WTC11 (cell line): ENCODE measurements around the gene TRPC4AP. TPM values are rescaled to one million over a fixed set of nuclear protein-coding genes. Genes with fewer than 3 reads are reported as not detected.

Experiments used
- ATAC-seq: fragments of 200-7000 bp; cut with Tn5 transposase; 2 replicates; pipeline ENCODE4 v1.10.0; 2021; ENCODE audit warnings: mild to moderate bottlenecking, moderate library complexity
- Bru-seq: library from RNA; stranded (reverse); fragments of 400-500 nt; gene quantifications from one replicate; lab custom pipeline; 2021; lab: Mats Ljungman, UMichigan
- CTCF ChIA-PET: fragments of 300-600 bp; sonication (Branson Sonifier 250); formaldehyde crosslinking; loops from one replicate; lab custom pipeline; 2021; ENCODE audit warnings: antibody characterized with exemption; lab: Charles Lee
- POLR2A ChIA-PET: fragments of 350-600 bp; sonication (Branson Sonifier 250); formaldehyde crosslinking; loops from one replicate; lab custom pipeline; 2021; ENCODE audit warnings: antibody characterized with exemption; lab: Charles Lee
- DNase-seq: peaks from one replicate; pipeline ENCODE4 v3.0.0; 2021; ENCODE audit warnings: low spot score
- H3K27ac Mint-ChIP-seq: 2 replicates; pipeline ENCODE4 v1.8.0; 2021; ENCODE audit warnings: mixed read lengths
- H3K27me3 Mint-ChIP-seq: 2 replicates; pipeline ENCODE4 v1.8.0; 2021; ENCODE audit warnings: low read depth, mild to moderate bottlenecking, moderate library complexity, mixed read lengths
- H3K36me3 Mint-ChIP-seq: 2 replicates; pipeline ENCODE4 v1.8.0; 2021; ENCODE audit warnings: mixed read lengths
- H3K4me1 Mint-ChIP-seq: 2 replicates; pipeline ENCODE4 v1.8.0; 2022; ENCODE audit warnings: mixed read lengths
- H3K4me3 Mint-ChIP-seq: 2 replicates; pipeline ENCODE4 v1.8.0; 2021; ENCODE audit warnings: mild to moderate bottlenecking, moderate library complexity, mixed read lengths
- H3K9me3 Mint-ChIP-seq: 2 replicates; pipeline ENCODE4 v1.8.0; 2021; ENCODE audit warnings: mixed read lengths
- ATF1 ChIP-seq: sonication (generic); formaldehyde crosslinking; IDR thresholded peaks from 2 replicates; pipeline ENCODE4 v1.8.1; 2023; ENCODE audit warnings: mild to moderate bottlenecking, moderate library complexity, missing genetic modification reagents
- HMGA2 ChIP-seq: fragments of 250-450 bp; sonication (Bioruptor Pico); IDR thresholded peaks from 2 replicates; pipeline ENCODE4 v1.4.0; 2021; ENCODE audit warnings: mild to moderate bottlenecking, moderate library complexity
- JAZF1 ChIP-seq: fragments of 250-450 bp; sonication (Bioruptor Pico); IDR thresholded peaks from 2 replicates; pipeline ENCODE4 v1.9.0; 2021; ENCODE audit warnings: moderate library complexity, mild to moderate bottlenecking, inconsistent platforms
- NR1H2 ChIP-seq: sonication (generic); formaldehyde crosslinking; IDR thresholded peaks from 2 replicates; pipeline ENCODE4 v1.9.0; 2021; ENCODE audit warnings: mild to moderate bottlenecking, moderate library complexity, missing genetic modification reagents
- NR3C1 ChIP-seq: sonication (generic); formaldehyde crosslinking; conservative IDR thresholded peaks from 2 replicates; pipeline ENCODE4 v1.8.1; 2023; ENCODE audit warnings: low read depth, mild to moderate bottlenecking, missing genetic modification reagents
- RELA ChIP-seq: sonication (generic); formaldehyde crosslinking; IDR thresholded peaks from 2 replicates; pipeline ENCODE4 v1.8.1; 2022; ENCODE audit warnings: missing genetic modification reagents, mild to moderate bottlenecking, borderline replicate concordance
- RORB ChIP-seq: fragments of 250-450 bp; sonication (Bioruptor Pico); IDR thresholded peaks from 2 replicates; pipeline ENCODE4 v1.9.0; 2021; ENCODE audit warnings: mild to moderate bottlenecking
- SOX15 ChIP-seq: fragments of 250-450 bp; sonication (Bioruptor Pico); IDR thresholded peaks from 2 replicates; pipeline ENCODE4 v1.9.0; 2021; ENCODE audit warnings: mild to moderate bottlenecking
- ZNF671 ChIP-seq: fragments of 250-450 bp; sonication (Bioruptor Pico); IDR thresholded peaks from 2 replicates; pipeline ENCODE4 v1.8.0; 2021; ENCODE audit warnings: mild to moderate bottlenecking
- long read RNA-seq, 3 experiments: library from RNA in 1 of 3; library from capped mRNA in 1 of 3; library from polyadenylated mRNA in 1 of 3; unstranded in 2 of 3; stranded (forward) in 1 of 3; transcript quantifications; one replicate each; pipeline ENCODE4 v2.0.0, GENCODE V29; 2021
- total RNA-seq: library from RNA; stranded (reverse); gene quantifications from 3 replicates; pipeline ENCODE4 v1.2.3, GENCODE V29; 2021
- TF ChIP-seq, protein P1 (sequence below): sonication (generic); formaldehyde crosslinking; IDR thresholded peaks from 2 replicates; pipeline ENCODE4 v1.8.1; 2023; ENCODE audit warnings: mild to moderate bottlenecking, missing genetic modification reagents, moderate library complexity
- TF ChIP-seq, protein P2 (sequence below): sonication (generic); formaldehyde crosslinking; IDR thresholded peaks from 2 replicates; pipeline ENCODE4 v1.8.1; 2023; ENCODE audit warnings: mild to moderate bottlenecking, missing genetic modification reagents
- TF ChIP-seq, protein P3 (sequence below): fragments of 250-450 bp; sonication (Bioruptor Pico); IDR thresholded peaks from 2 replicates; pipeline ENCODE4 v1.8.0; 2021; ENCODE audit warnings: mild to moderate bottlenecking
- TF ChIP-seq, protein P4 (sequence below): fragments of 250-450 bp; sonication (Bioruptor Pico); IDR thresholded peaks from 2 replicates; pipeline ENCODE4 v1.9.0; 2021; ENCODE audit warnings: mild to moderate bottlenecking
- TF ChIP-seq, protein P5 (sequence below): fragments of 250-450 bp; sonication (Bioruptor Pico); IDR thresholded peaks from 2 replicates; pipeline ENCODE4 v1.9.0; 2021; ENCODE audit warnings: moderate library complexity, mild to moderate bottlenecking, inconsistent platforms, borderline replicate concordance
- TF ChIP-seq, protein P6 (sequence below): sonication (generic); formaldehyde crosslinking; IDR thresholded peaks from 2 replicates; pipeline ENCODE4 v1.8.0; 2023; ENCODE audit warnings: mild to moderate bottlenecking, missing genetic modification reagents
- TF ChIP-seq, protein P7 (sequence below): sonication (generic); formaldehyde crosslinking; IDR thresholded peaks from 2 replicates; pipeline ENCODE4 v1.8.1; 2022; ENCODE audit warnings: missing genetic modification reagents, borderline replicate concordance
- TF ChIP-seq, protein P8 (sequence below): sonication (generic); formaldehyde crosslinking; IDR thresholded peaks from 2 replicates; pipeline ENCODE4 v1.8.1; 2023; ENCODE audit warnings: mild to moderate bottlenecking, missing genetic modification reagents

The TRPC4AP gene, protein sequence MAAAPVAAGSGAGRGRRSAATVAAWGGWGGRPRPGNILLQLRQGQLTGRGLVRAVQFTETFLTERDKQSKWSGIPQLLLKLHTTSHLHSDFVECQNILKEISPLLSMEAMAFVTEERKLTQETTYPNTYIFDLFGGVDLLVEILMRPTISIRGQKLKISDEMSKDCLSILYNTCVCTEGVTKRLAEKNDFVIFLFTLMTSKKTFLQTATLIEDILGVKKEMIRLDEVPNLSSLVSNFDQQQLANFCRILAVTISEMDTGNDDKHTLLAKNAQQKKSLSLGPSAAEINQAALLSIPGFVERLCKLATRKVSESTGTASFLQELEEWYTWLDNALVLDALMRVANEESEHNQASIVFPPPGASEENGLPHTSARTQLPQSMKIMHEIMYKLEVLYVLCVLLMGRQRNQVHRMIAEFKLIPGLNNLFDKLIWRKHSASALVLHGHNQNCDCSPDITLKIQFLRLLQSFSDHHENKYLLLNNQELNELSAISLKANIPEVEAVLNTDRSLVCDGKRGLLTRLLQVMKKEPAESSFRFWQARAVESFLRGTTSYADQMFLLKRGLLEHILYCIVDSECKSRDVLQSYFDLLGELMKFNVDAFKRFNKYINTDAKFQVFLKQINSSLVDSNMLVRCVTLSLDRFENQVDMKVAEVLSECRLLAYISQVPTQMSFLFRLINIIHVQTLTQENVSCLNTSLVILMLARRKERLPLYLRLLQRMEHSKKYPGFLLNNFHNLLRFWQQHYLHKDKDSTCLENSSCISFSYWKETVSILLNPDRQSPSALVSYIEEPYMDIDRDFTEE
- total RNA-seq (62.7 to 73.8 TPM (median 68.0 TPM) in 3 replicates), Bru-seq, nascent RNA (percentile 82 among the genes with signal in this experiment)
- long read RNA-seq, experiment 1, transcript TRPC4AP-202 (19 exons, 3,138 nt), result minor isoform, 196 of 699 reads
- long read RNA-seq, experiment 1, transcript TRPC4AP-201 (19 exons, 3,226 nt), result major isoform, 298 of 699 reads
- long read RNA-seq, experiment 1, partial matches to known transcripts, result 75 of 699 reads
- long read RNA-seq, experiment 1, other reads (novel, unspliced or antisense), result 130 of 699 reads
- long read RNA-seq, experiment 2, transcript TRPC4AP-202 (19 exons, 3,138 nt), result minor isoform, 12 of 79 reads
- long read RNA-seq, experiment 2, transcript TRPC4AP-201 (19 exons, 3,226 nt), result major isoform, 16 of 79 reads
- long read RNA-seq, experiment 2, partial matches to known transcripts, result 18 of 79 reads
- long read RNA-seq, experiment 2, other reads (novel, unspliced or antisense), result 33 of 79 reads
- long read RNA-seq, experiment 3, partial matches to known transcripts, result 3 of 3 reads
- long read RNA-seq, experiment 3, other reads (novel, unspliced or antisense), result 0 of 3 reads

DNA sequence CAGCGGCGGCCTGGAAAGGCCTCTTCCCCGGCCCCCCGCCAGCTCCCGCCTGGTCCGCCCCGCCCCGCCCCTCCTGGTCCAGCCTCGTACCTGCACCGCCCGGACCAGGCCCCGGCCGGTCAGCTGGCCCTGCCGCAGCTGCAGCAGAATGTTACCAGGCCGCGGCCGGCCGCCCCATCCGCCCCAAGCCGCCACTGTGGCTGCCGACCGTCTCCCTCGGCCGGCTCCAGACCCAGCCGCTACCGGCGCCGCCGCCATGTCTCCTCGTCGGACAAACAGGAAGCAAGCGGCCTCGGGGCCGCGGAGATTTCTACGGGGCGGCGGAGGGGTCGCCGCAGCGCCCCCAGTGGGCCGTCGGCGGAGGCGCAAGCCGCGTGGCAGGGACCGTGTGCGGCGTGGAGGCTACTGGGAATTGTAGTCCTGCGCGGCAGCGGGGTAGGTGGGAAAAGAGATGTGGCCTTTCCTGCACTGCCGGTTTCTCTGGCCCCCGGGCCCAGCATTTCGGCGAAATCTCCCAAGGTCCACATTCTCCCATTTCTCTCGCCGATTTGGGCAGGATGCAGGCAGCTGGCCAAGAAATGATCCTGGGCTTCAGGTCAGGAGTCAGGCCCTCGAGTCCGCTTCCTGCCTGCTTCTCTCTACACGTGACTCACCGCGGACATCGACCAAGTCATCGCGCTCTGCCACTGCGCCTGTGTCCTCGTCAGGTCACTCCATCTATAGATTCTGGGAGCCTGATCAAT is at the start of gene TRPC4AP:
Gene TRPC4AP, minus strand, starts transcription at position 284 of the 743 bp plus-strand sequence. Its CDS starts 26 bp downstream, at position 258.
- peak; percentile 90 for ATAC-seq
- Mint-ChIP-seq H3K9me3 (peaks cover under 1% of the 10 kb centered on the region; the same call in 1 of the 2 replicates), H3K4me1 (peaks cover 31% of the 10 kb centered on the region), H3K4me3 (peak within 1 kb of the TSS; percentile 89), H3K27ac (peak within 1 kb of the TSS; percentile 97), H3K36me3 (peaks cover 4% of the 10 kb centered on the region), H3K27me3 (peaks cover 8% of the 10 kb centered on the region; the same call in 1 of the 2 replicates)
- POLR2A ChIA-PET, result interaction anchor here (0.6 to 1.1 kb wide), 3 partner anchors 41 to 177 kb away, joined by 3 to 11 read pairs (median 4); partner anchors contain the start of gene EDEM2
- CTCF ChIA-PET, result interaction anchor here (0.6 to 1.4 kb wide), 15 partner anchors 13 to 362 kb away, joined by 3 to 4 read pairs (median 3); partner anchors contain the start of gene EDEM2
- peak; percentile 88 for DNase-seq
- TF ChIP-seq ZNF671 (CRISPR knock-in tag) (no peak), JAZF1 (CRISPR knock-in tag) (no peak), HMGA2 (CRISPR knock-in tag) (no peak), NR3C1 (CRISPR knock-in tag) (no peak), RORB (CRISPR knock-in tag) (no peak), RELA (CRISPR knock-in tag) (peak; percentile 87; the same call in 1 of the 2 replicates), SOX15 (no peak), NR1H2 (CRISPR knock-in tag) (no peak), ATF1 (CRISPR knock-in tag) (no peak)
- TF ChIP-seq, protein P1, sequence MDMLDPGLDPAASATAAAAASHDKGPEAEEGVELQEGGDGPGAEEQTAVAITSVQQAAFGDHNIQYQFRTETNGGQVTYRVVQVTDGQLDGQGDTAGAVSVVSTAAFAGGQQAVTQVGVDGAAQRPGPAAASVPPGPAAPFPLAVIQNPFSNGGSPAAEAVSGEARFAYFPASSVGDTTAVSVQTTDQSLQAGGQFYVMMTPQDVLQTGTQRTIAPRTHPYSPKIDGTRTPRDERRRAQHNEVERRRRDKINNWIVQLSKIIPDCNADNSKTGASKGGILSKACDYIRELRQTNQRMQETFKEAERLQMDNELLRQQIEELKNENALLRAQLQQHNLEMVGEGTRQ (CRISPR knock-in tag), result peak; percentile 72
- TF ChIP-seq, protein P2, sequence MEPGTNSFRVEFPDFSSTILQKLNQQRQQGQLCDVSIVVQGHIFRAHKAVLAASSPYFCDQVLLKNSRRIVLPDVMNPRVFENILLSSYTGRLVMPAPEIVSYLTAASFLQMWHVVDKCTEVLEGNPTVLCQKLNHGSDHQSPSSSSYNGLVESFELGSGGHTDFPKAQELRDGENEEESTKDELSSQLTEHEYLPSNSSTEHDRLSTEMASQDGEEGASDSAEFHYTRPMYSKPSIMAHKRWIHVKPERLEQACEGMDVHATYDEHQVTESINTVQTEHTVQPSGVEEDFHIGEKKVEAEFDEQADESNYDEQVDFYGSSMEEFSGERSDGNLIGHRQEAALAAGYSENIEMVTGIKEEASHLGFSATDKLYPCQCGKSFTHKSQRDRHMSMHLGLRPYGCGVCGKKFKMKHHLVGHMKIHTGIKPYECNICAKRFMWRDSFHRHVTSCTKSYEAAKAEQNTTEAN (CRISPR knock-in tag), result peak; percentile 73; the same call in 1 of the 2 replicates
- TF ChIP-seq, protein P3, sequence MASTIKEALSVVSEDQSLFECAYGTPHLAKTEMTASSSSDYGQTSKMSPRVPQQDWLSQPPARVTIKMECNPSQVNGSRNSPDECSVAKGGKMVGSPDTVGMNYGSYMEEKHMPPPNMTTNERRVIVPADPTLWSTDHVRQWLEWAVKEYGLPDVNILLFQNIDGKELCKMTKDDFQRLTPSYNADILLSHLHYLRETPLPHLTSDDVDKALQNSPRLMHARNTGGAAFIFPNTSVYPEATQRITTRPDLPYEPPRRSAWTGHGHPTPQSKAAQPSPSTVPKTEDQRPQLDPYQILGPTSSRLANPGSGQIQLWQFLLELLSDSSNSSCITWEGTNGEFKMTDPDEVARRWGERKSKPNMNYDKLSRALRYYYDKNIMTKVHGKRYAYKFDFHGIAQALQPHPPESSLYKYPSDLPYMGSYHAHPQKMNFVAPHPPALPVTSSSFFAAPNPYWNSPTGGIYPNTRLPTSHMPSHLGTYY (CRISPR knock-in tag), result no peak
- TF ChIP-seq, protein P4, sequence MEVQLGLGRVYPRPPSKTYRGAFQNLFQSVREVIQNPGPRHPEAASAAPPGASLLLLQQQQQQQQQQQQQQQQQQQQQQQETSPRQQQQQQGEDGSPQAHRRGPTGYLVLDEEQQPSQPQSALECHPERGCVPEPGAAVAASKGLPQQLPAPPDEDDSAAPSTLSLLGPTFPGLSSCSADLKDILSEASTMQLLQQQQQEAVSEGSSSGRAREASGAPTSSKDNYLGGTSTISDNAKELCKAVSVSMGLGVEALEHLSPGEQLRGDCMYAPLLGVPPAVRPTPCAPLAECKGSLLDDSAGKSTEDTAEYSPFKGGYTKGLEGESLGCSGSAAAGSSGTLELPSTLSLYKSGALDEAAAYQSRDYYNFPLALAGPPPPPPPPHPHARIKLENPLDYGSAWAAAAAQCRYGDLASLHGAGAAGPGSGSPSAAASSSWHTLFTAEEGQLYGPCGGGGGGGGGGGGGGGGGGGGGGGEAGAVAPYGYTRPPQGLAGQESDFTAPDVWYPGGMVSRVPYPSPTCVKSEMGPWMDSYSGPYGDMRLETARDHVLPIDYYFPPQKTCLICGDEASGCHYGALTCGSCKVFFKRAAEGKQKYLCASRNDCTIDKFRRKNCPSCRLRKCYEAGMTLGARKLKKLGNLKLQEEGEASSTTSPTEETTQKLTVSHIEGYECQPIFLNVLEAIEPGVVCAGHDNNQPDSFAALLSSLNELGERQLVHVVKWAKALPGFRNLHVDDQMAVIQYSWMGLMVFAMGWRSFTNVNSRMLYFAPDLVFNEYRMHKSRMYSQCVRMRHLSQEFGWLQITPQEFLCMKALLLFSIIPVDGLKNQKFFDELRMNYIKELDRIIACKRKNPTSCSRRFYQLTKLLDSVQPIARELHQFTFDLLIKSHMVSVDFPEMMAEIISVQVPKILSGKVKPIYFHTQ (CRISPR knock-in tag), result no peak
- TF ChIP-seq, protein P5, sequence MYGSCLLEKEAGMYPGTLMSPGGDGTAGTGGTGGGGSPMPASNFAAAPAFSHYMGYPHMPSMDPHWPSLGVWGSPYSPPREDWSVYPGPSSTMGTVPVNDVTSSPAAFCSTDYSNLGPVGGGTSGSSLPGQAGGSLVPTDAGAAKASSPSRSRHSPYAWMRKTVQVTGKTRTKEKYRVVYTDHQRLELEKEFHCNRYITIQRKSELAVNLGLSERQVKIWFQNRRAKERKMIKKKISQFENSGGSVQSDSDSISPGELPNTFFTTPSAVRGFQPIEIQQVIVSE (CRISPR knock-in tag), result no peak
- TF ChIP-seq, protein P6, sequence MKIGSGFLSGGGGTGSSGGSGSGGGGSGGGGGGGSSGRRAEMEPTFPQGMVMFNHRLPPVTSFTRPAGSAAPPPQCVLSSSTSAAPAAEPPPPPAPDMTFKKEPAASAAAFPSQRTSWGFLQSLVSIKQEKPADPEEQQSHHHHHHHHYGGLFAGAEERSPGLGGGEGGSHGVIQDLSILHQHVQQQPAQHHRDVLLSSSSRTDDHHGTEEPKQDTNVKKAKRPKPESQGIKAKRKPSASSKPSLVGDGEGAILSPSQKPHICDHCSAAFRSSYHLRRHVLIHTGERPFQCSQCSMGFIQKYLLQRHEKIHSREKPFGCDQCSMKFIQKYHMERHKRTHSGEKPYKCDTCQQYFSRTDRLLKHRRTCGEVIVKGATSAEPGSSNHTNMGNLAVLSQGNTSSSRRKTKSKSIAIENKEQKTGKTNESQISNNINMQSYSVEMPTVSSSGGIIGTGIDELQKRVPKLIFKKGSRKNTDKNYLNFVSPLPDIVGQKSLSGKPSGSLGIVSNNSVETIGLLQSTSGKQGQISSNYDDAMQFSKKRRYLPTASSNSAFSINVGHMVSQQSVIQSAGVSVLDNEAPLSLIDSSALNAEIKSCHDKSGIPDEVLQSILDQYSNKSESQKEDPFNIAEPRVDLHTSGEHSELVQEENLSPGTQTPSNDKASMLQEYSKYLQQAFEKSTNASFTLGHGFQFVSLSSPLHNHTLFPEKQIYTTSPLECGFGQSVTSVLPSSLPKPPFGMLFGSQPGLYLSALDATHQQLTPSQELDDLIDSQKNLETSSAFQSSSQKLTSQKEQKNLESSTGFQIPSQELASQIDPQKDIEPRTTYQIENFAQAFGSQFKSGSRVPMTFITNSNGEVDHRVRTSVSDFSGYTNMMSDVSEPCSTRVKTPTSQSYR, result no peak
- TF ChIP-seq, protein P7, sequence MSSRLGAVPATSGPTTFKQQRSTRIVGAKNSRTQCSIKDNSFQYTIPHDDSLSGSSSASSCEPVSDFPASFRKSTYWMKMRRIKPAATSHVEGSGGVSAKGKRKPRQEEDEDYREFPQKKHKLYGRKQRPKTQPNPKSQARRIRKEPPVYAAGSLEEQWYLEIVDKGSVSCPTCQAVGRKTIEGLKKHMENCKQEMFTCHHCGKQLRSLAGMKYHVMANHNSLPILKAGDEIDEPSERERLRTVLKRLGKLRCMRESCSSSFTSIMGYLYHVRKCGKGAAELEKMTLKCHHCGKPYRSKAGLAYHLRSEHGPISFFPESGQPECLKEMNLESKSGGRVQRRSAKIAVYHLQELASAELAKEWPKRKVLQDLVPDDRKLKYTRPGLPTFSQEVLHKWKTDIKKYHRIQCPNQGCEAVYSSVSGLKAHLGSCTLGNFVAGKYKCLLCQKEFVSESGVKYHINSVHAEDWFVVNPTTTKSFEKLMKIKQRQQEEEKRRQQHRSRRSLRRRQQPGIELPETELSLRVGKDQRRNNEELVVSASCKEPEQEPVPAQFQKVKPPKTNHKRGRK (CRISPR knock-in tag), result no peak
- TF ChIP-seq, protein P8, sequence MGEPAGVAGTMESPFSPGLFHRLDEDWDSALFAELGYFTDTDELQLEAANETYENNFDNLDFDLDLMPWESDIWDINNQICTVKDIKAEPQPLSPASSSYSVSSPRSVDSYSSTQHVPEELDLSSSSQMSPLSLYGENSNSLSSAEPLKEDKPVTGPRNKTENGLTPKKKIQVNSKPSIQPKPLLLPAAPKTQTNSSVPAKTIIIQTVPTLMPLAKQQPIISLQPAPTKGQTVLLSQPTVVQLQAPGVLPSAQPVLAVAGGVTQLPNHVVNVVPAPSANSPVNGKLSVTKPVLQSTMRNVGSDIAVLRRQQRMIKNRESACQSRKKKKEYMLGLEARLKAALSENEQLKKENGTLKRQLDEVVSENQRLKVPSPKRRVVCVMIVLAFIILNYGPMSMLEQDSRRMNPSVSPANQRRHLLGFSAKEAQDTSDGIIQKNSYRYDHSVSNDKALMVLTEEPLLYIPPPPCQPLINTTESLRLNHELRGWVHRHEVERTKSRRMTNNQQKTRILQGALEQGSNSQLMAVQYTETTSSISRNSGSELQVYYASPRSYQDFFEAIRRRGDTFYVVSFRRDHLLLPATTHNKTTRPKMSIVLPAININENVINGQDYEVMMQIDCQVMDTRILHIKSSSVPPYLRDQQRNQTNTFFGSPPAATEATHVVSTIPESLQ (CRISPR knock-in tag), result no peak
